Measurements from ENCODE around the gene KIF26B. TPM values are rescaled to one million over a fixed set of nuclear protein-coding genes. Genes with fewer than 3 reads are reported as not detected.

The KIF26B gene
- polyA plus RNA-seq, 1 donor (not counting 4 experiments of a cell fraction or from before 2014, with no cell fraction given), result 0.58 TPM

- Histone ChIP-seq H4K20me1 (ENCODE audit: control insufficient read depth, extremely low read depth, insufficient read depth, low read length) (no peaks in the 10 kb centered on the region), H3K27ac (ENCODE audit: control insufficient read depth, insufficient read depth, low read length) (no peak overlapping the region), H3K9ac (ENCODE audit: control insufficient read depth, extremely low read depth, insufficient read depth, low read length) (no peak overlapping the region), H3K27me3 (ENCODE audit: control insufficient read depth, extremely low read depth, insufficient read depth, low read length) (no peaks in the 10 kb centered on the region), H3K9me3 (ENCODE audit: control insufficient read depth, low read depth, low read length) (no peaks in the 10 kb centered on the region), H3K4me2 (ENCODE audit: control insufficient read depth, extremely low read depth, insufficient read depth, low read depth, low read length) (no peak overlapping the region), H3K4me1 (ENCODE audit: control insufficient read depth, extremely low read depth, insufficient read depth, low read length) (no peaks in the 10 kb centered on the region), H3K79me2 (ENCODE audit: control insufficient read depth, insufficient read depth, low read length) (no peaks in the 10 kb centered on the region), H3K36me3 (ENCODE audit: control insufficient read depth in 2 of 2, extremely low read depth in 1 of 2, insufficient read depth in 2 of 2, low read length in 2 of 2) (no peaks in the 10 kb centered on the region), H3K4me3 (ENCODE audit: control insufficient read depth in 2 of 3, extremely low read depth in 1 of 3, insufficient read depth in 2 of 3, low read depth in 1 of 3, low read length in 3 of 3) (no peak overlapping the region), H2AFZ (ENCODE audit: control insufficient read depth, low read length) (no peak overlapping the region), H3K9me1 (ENCODE audit: control insufficient read depth, extremely low read depth, insufficient read depth, low read length) (no peaks in the 10 kb centered on the region)
- DNase-seq (ENCODE audit: low read depth, low spot score) (no peak), FAIRE-seq (no peak)
- TF ChIP-seq EZH2 (IDR thresholded peaks at IDR 0.05; ENCODE audit: low read length), result no peak
- TF ChIP-seq, protein P1, sequence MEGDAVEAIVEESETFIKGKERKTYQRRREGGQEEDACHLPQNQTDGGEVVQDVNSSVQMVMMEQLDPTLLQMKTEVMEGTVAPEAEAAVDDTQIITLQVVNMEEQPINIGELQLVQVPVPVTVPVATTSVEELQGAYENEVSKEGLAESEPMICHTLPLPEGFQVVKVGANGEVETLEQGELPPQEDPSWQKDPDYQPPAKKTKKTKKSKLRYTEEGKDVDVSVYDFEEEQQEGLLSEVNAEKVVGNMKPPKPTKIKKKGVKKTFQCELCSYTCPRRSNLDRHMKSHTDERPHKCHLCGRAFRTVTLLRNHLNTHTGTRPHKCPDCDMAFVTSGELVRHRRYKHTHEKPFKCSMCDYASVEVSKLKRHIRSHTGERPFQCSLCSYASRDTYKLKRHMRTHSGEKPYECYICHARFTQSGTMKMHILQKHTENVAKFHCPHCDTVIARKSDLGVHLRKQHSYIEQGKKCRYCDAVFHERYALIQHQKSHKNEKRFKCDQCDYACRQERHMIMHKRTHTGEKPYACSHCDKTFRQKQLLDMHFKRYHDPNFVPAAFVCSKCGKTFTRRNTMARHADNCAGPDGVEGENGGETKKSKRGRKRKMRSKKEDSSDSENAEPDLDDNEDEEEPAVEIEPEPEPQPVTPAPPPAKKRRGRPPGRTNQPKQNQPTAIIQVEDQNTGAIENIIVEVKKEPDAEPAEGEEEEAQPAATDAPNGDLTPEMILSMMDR (optimal IDR thresholded peaks at IDR 0.05 in 1 of 3, IDR thresholded peaks at IDR 0.05 in 1 of 3, conservative IDR thresholded peaks at IDR 0.05 in 1 of 3; ENCODE audit: extremely low read depth in 1 of 3, insufficient read depth in 2 of 3, low read length in 3 of 3), result no peak
- dilution Hi-C loops (cut with MboI; ENCODE audit: extremely low pct_ligation_motif_present, low sequenced_read_pairs), result no loop called here
These were observed 28.3 kb upstream of the KIF26B start for GRCh38 chr1:245126530-245126929.

DNA sequence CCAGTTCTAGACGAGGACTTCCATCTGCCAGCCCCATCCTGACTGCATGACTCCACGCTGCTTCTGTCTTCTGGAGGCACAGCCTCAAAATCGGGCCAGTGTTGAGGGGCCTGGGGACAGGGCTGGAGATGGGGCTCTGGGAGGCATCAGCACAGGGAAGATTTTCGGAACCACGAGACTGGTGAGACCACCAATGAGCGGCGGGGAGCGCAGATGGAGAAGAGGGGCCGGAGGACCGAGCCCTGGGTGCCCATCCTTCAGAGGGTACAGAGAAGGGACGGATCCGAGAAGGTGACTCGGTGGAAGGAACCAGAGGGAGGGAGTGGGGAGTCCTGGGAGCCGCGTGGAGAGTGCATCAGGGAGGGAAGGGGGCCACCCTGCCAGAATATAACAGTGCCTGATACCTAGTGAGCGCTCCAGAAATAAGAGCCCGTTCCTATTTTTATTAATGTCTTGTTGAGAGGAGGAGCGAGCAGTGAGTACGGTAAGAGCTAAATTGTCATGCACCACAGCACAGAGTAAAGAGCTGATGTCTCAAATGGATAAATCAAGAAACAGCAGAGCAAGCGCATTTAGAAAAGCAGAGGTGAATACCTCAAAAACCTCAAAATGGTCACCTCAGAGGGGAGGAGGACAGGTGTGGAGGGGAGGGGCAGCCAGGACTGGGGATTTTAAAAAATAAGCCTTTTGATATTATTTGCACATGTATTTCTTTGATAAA is 26.2 kb upstream of the KIF26B start:
- no peaks in the 10 kb centered on the region for H3K36me3 ChIP-seq (ENCODE audit: control insufficient read depth in 2 of 2, extremely low read depth in 1 of 2, insufficient read depth in 2 of 2, low read length in 2 of 2)
- no peak for DNase-seq (ENCODE audit: low read depth, low spot score)
- no peaks in the 10 kb centered on the region for H3K9me1 ChIP-seq (ENCODE audit: control insufficient read depth, extremely low read depth, insufficient read depth, low read length)
- H3K27me3 ChIP-seq (ENCODE audit: control insufficient read depth, extremely low read depth, insufficient read depth, low read length), result no peaks in the 10 kb centered on the region
- no peak overlapping the region for H3K4me2 ChIP-seq (ENCODE audit: control insufficient read depth, extremely low read depth, insufficient read depth, low read depth, low read length)
- no peaks in the 10 kb centered on the region for H3K4me1 ChIP-seq (ENCODE audit: control insufficient read depth, extremely low read depth, insufficient read depth, low read length)
- H4K20me1 ChIP-seq (ENCODE audit: control insufficient read depth, extremely low read depth, insufficient read depth, low read length), result no peaks in the 10 kb centered on the region
- no peaks in the 10 kb centered on the region for H3K9me3 ChIP-seq (ENCODE audit: control insufficient read depth, low read depth, low read length)
- H3K79me2 ChIP-seq (ENCODE audit: control insufficient read depth, insufficient read depth, low read length), result no peaks in the 10 kb centered on the region
- TF ChIP-seq, protein P1 (optimal IDR thresholded peaks at IDR 0.05 in 1 of 3, IDR thresholded peaks at IDR 0.05 in 1 of 3, conservative IDR thresholded peaks at IDR 0.05 in 1 of 3; ENCODE audit: extremely low read depth in 1 of 3, insufficient read depth in 2 of 3, low read length in 3 of 3), result no peak
- TF ChIP-seq EZH2 (IDR thresholded peaks at IDR 0.05; ENCODE audit: low read length), result no peak
- dilution Hi-C loops (cut with MboI; ENCODE audit: extremely low pct_ligation_motif_present, low sequenced_read_pairs), result no loop called here
- no peak overlapping the region for H3K9ac ChIP-seq (ENCODE audit: control insufficient read depth, extremely low read depth, insufficient read depth, low read length)
- no peak overlapping the region for H3K27ac ChIP-seq (ENCODE audit: control insufficient read depth, insufficient read depth, low read length)
- FAIRE-seq, result no peak
- H3K4me3 ChIP-seq (ENCODE audit: control insufficient read depth in 2 of 3, extremely low read depth in 1 of 3, insufficient read depth in 2 of 3, low read depth in 1 of 3, low read length in 3 of 3), result no peak overlapping the region
- H2AFZ ChIP-seq (ENCODE audit: control insufficient read depth, low read length), result no peak overlapping the region
